IPS-18a (cell line): ENCODE data around the gene MYH7.
"Not testable (repeated sequence)": the region's sequence is repeated elsewhere in the genome, so short reads cannot be mapped to it uniquely, and the experiment has no call there.

Source experiments
- H3K27ac ChIP-seq: one replicate; pipeline ENCODE4 v1.5.1; 2013; ENCODE audit warnings: low read length
- H3K27me3 ChIP-seq: one replicate; pipeline ENCODE4 v1.6.1; 2013; ENCODE audit warnings: mild to moderate bottlenecking, low read length; ENCODE audit not compliant: control insufficient read depth, insufficient read depth
- H3K36me3 ChIP-seq: one replicate; pipeline ENCODE4 v1.6.1; 2013; ENCODE audit warnings: low read depth, low read length; ENCODE audit not compliant: control insufficient read depth
- H3K4me1 ChIP-seq: one replicate; pipeline ENCODE4 v1.6.1; 2013; ENCODE audit warnings: low read depth, low read length; ENCODE audit not compliant: control insufficient read depth
- H3K4me3 ChIP-seq: one replicate; pipeline ENCODE4 v1.5.1; 2013; ENCODE audit warnings: low read length
- H3K9ac ChIP-seq: one replicate; pipeline ENCODE4 v1.6.1; 2013; ENCODE audit warnings: mild to moderate bottlenecking, low read length, moderate library complexity
- H3K9me3 ChIP-seq: one replicate; pipeline ENCODE4 v1.6.1; 2013; ENCODE audit warnings: low read depth, low read length; ENCODE audit not compliant: control insufficient read depth

The MYH7 gene

DNA sequence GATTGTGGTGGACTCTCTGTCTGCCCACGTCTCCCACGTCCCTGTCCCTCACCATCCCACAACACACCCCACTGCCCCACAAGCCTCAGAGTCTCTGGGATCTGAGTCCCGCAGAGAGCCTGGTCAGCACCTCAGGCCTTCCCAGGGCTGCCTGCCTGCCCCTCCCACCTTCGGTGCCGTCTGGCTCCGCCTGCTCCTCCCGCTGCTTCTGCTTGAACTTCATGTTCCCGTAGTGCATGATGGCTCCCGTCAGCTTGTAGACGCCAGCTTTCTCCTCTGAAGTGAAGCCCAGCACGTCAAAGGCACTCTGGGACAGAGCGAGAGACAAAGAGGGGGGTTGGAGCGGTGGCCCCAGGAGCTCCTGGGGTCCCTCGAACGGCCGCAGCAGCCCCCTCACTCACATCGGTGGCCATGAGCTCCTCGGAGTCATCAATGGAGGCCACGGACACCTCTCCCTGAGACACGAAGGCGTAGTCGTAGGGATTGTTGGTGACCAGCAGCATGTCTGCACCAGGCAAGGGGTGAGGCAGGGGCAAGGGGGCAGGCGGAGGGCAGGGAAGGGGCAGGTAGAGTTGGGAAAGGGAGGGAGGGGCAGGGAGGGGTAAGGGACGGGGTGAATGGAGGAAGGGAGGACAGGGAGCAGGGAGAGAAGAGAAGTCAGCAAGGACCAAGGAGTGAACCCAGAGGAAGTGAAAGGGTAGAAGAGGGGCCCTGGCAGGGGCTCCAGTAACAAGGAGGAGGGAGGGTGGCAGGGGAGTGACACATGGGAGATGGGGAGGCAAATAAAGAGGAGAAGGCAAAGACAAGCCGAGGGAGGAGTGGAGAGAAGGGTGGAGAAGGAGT is 32.9 kb downstream of the MYH7 start:
- no peaks in the 10 kb centered on the region for H3K36me3 ChIP-seq
- no peaks in the 10 kb centered on the region for H3K9me3 ChIP-seq
- H3K27ac ChIP-seq = no peak overlapping the region
- no peaks in the 10 kb centered on the region for H3K27me3 ChIP-seq
- no peaks in the 10 kb centered on the region for H3K4me1 ChIP-seq
- no peak overlapping the region for H3K4me3 ChIP-seq
- no peak overlapping the region for H3K9ac ChIP-seq

DNA sequence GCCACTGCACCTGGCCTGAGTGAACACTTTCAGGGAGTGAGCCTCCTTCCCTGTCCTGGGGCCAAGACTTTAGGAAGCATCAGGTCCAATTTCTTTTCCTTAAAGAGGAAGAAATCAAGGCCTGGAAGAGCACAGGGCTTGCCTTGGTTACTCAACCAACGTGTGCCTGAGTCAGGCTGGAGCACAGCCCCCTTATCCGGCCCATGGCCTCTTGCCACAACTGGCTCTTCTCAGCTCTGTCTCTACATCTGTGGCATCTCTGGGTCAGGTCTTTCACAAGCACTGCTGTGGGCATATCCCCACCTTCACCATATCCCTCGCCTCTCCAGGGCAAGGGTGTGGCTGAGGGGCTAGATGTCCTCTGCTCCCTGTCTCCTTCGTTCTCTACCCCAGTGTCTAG is 34.2 kb downstream of the MYH7 start:
- Histone ChIP-seq H3K4me3 (no peak overlapping the region), H3K4me1 (no peaks in the 10 kb centered on the region), H3K27me3 (no peaks in the 10 kb centered on the region)

DNA sequence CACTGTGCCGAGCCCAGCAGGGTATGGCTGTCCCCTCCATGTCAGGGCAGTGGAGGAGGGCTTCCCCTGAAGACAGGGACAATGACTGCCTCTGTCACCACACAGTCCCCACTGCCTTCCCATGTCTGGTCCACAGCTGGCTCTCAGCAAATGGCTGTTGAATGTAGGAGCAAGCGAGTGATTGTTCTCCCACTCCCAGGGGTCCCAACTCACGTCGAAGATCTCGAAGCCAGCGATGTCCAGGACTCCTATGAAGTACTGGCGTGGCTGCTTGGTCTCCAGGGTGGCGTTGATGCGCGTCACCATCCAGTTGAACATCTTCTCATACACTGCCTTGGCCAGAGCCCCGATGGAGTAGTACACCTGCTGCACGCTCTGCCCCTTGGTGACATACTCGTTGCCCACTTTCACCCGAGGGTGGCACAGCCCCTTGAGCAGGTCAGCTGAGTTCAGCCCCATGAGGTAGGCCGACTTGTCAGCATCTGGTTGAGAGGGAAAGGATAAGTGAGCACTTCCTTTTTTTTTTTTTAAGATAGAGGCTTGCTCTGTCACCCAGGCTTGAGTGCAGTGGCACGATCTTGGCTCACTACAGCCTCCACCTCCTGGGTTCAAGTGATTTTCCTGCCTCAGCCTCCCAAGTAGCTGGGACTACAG is 34.8 kb downstream of the MYH7 start:
- H3K27me3 ChIP-seq, H3K4me1 ChIP-seq, H3K27ac ChIP-seq, H3K4me3 ChIP-seq, H3K9me3 ChIP-seq, H3K9ac ChIP-seq, H3K36me3 ChIP-seq: not testable (repeated sequence)

More for the DNA sequence above, 34.2 kb downstream of the MYH7 start:
- Histone ChIP-seq H3K36me3 (no peaks in the 10 kb centered on the region), H3K27ac (no peak overlapping the region), H3K9me3 (no peaks in the 10 kb centered on the region), H3K9ac (no peak overlapping the region)

DNA sequence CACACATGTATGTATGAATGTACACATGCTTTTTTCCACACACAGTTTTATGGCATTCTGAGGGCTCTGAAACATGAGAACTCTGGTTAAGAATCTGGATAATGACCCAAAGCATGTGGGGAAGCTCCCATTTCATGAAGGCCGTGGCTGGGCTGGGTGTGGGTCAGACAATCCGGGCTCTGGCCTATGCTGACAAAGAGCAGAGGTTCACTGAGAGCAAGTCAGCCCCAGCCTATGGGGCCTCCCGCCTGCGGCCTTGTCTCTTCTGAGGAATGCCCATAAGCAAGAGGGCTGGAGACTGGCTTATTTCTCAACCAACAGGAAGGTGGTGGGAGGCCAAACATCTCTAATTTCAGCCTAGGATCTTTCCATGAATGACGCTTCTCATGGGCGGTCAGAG is 35.9 kb downstream of the MYH7 start:
- Histone ChIP-seq H3K9ac (no peak overlapping the region), H3K9me3 (no peaks in the 10 kb centered on the region), H3K27me3 (no peaks in the 10 kb centered on the region), H3K4me1 (no peaks in the 10 kb centered on the region), H3K27ac (no peak overlapping the region), H3K36me3 (no peaks in the 10 kb centered on the region), H3K4me3 (no peak overlapping the region)

DNA sequence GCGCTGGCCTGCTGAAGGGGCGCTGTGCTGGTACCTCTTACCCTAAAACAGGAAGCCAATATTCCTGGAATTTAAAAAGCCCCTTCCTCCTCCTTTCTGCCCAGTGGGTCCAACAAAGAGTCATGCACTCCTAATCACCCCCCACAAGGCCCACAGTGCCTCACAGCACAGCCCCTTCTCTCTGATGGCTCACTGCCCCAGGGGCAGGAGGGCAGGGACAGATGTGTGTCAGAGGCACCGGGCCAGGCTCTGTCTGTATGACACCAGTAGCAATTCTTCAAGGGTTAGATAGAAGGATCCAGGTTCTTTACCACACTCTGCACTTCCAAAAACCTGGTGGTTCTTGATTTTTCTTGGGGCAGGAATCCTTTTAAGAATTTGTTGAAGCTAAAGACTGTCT is 36.3 kb downstream of the MYH7 start:
- Histone ChIP-seq H3K27ac (no peak overlapping the region), H3K9me3 (no peaks in the 10 kb centered on the region), H3K9ac (no peak overlapping the region), H3K4me1 (no peaks in the 10 kb centered on the region), H3K36me3 (no peaks in the 10 kb centered on the region), H3K4me3 (no peak overlapping the region), H3K27me3 (no peaks in the 10 kb centered on the region)

DNA sequence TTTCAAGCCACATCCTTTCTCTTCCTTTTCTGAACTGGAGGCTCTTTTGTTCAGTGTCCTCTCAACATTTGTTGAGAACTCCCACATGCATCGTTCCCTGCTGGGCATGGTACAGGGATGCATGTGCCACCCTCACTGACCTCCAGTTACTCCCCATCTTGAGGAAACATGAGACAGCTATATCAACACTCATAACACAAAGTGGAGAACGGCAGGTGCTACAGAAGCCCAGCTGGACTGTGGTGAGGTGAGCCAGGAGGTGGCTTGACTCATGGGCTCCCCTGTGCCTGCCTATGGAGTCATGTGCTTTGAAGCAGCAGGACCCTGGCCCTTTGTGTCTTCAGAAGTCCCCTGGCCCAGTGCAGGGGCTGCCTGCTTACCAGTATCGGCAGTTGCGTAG is 37.1 kb downstream of the MYH7 start:
- H3K27ac ChIP-seq = no peak overlapping the region
- H3K27me3 ChIP-seq = no peaks in the 10 kb centered on the region
- H3K9me3 ChIP-seq = no peaks in the 10 kb centered on the region
- no peaks in the 10 kb centered on the region for H3K36me3 ChIP-seq
- H3K9ac ChIP-seq = no peak overlapping the region
- no peak overlapping the region for H3K4me3 ChIP-seq
- no peaks in the 10 kb centered on the region for H3K4me1 ChIP-seq

DNA sequence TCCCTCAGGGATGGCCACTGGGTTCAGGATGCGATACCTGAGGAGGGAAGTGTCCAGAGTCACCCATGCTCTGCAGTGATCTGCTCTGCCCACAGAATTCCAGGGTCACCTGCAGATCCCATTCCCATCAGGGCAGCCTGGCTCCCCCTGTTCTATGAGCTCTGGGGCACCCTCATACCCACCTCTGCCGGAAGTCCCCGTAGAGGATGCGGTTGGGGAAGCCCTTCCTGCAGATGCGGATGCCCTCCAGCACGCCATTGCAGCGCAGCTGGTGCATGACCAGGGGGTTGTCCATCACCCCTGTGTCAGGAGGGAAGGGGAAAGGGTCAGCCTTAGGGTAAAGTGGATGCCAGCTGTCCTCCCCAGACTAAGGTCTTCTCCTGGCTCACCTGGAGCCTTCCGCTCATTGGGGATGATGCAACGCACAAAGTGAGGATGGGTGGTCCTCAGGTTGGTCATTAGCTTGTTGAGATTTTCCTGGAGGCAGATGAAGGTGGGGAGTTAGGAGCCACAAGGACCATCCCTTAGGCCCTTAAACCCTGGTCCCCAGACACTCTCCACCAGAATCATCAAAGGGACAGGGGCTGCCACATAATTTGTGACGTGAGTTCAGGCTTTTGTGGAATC is 38.6 kb downstream of the MYH7 start:
- H3K36me3 ChIP-seq = no peaks in the 10 kb centered on the region
- H3K4me1 ChIP-seq = no peaks in the 10 kb centered on the region
- no peak overlapping the region for H3K4me3 ChIP-seq
- H3K27ac ChIP-seq = no peak overlapping the region
- H3K27me3 ChIP-seq = no peaks in the 10 kb centered on the region
- no peaks in the 10 kb centered on the region for H3K9me3 ChIP-seq
- no peak overlapping the region for H3K9ac ChIP-seq

DNA sequence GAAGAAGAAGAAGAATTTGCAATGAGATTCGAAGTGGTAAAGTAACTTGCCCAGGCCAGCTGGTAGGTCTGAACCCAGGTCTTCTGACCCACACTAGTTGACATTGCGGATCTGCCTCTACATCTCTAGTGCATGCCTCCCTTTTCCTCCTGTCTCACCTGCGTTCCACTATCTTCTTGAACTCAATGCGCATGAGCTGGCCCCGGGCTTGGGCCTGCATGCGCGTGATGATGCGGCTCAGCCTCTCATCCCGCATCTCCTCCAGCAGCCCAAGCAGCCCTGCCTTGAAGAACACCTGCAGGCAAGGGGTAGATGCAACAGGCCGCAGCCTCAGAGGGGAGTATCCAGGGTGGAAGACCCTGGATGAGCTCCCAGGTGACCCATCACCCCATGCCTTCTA is 39.3 kb downstream of the MYH7 start:
- H3K27me3 ChIP-seq = no peaks in the 10 kb centered on the region

DNA sequence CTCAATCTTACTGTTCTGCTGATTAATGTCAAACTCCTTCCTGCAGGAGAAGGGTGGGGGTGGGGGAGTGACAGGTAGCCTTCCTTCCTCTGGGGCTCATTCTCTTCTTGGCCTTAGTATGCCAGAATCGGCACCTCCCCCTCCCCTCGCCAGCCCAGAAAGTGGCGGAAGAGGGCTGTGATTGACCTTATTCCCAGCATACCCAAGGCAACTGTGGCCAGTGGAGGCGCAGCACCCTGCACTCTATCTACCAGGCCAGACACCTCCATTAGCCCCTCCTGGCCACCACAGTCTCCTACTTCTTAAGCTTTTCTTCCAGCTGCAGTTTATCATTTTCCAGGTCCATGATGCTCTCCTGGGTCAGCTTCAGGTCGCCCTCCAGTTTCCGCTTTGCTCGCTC is 42.8 kb downstream of the MYH7 start:
- H3K27me3 ChIP-seq = no peaks in the 10 kb centered on the region
- no peaks in the 10 kb centered on the region for H3K4me1 ChIP-seq
- no peak overlapping the region for H3K27ac ChIP-seq
- no peaks in the 10 kb centered on the region for H3K36me3 ChIP-seq
- no peak overlapping the region for H3K4me3 ChIP-seq
- no peaks in the 10 kb centered on the region for H3K9me3 ChIP-seq
- H3K9ac ChIP-seq = no peak overlapping the region

More for the DNA sequence above, 39.3 kb downstream of the MYH7 start:
- no peaks in the 10 kb centered on the region for H3K4me1 ChIP-seq
- no peak overlapping the region for H3K27ac ChIP-seq
- H3K36me3 ChIP-seq = no peaks in the 10 kb centered on the region
- no peak overlapping the region for H3K9ac ChIP-seq
- H3K4me3 ChIP-seq = no peak overlapping the region
- no peaks in the 10 kb centered on the region for H3K9me3 ChIP-seq

DNA sequence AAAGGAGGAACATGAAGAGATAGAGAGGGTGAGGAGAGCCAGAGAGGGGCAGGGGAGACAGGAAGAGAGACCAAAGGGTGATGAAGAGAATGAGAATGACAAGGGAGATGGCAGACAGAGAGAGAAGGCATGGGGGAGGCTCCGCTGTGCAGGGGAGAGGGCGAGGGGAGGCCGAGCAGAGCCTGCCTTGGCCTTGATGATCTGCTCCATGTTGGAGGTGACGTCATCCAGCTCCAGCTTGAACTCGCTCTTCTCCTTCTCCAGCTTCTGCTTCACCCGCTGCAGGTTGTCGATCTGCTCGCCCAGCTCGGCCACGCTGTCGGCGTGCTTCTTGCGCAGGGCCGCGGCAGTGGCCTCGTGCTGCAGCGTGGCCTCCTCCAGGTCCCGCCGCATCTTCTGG is 45.6 kb downstream of the MYH7 start:
- not testable (repeated sequence) for H3K9ac ChIP-seq, H3K9me3 ChIP-seq, H3K27ac ChIP-seq, H3K27me3 ChIP-seq, H3K4me1 ChIP-seq, H3K36me3 ChIP-seq, H3K4me3 ChIP-seq

DNA sequence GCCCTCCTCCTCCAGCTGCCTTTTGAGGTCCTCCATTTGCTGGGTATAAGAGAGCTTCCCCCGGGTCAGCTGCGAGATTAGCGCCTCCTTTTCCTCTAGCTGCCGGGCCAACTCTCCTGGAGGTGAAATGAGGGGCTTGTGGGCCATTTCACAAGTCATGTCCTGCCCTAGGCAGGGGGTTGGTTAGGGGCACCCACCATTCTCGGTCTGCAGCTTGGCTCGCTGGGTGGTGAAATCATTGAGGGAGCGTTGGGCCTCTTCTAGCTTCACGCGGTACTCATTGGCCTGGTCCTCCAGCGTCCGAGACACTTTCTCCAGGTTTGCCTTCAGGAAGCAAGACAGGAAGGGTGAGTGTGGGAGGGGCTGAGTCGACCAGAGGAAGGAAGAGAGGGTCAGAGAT is 46.1 kb downstream of the MYH7 start:
- H3K9me3 ChIP-seq = no peaks in the 10 kb centered on the region
- H3K4me1 ChIP-seq = no peaks in the 10 kb centered on the region
- no peak overlapping the region for H3K4me3 ChIP-seq
- H3K9ac ChIP-seq = no peak overlapping the region
- no peak overlapping the region for H3K27ac ChIP-seq
- H3K27me3 ChIP-seq = no peaks in the 10 kb centered on the region
- H3K36me3 ChIP-seq = no peaks in the 10 kb centered on the region
